Activated naive CD4-positive, alpha-beta T cell treated with anti-CD3 and anti-CD28 coated beads for 36 hours (primary cell): ENCODE results near the gene GNB1. TPM values are rescaled to one million over a fixed set of nuclear protein-coding genes. Genes with fewer than 3 reads are reported as not detected.

Experiments
- CTCF ChIA-PET: fragments of 350-600 bp; sonication (Branson Sonifier 250); formaldehyde crosslinking; loops from one replicate; lab custom pipeline; 2021; ENCODE audit warnings: antibody characterized with exemption; lab: Charles Lee
- DNase-seq: peaks from one replicate; pipeline ENCODE4 v3.0.0-alpha.2; 2020
- H3K27ac Mint-ChIP-seq: one replicate; pipeline ENCODE4 v1.8.0; 2021; ENCODE audit warnings: mild to moderate bottlenecking, mixed read lengths
- H3K27me3 Mint-ChIP-seq: one replicate; pipeline ENCODE4 v1.8.0; 2021; ENCODE audit warnings: low read depth, mixed read lengths
- H3K36me3 Mint-ChIP-seq: one replicate; pipeline ENCODE4 v1.8.0; 2021; ENCODE audit warnings: low read depth, mixed read lengths
- H3K4me1 Mint-ChIP-seq: one replicate; pipeline ENCODE4 v1.8.0; 2021; ENCODE audit warnings: low read depth, mixed read lengths
- H3K4me3 Mint-ChIP-seq: one replicate; pipeline ENCODE4 v1.8.0; 2021; ENCODE audit warnings: mild to moderate bottlenecking, moderate library complexity, mixed read lengths
- H3K9me3 Mint-ChIP-seq: one replicate; pipeline ENCODE4 v1.8.0; 2021; ENCODE audit warnings: mixed read lengths
- intact Hi-C: fragments of 100-400 bp; cut with micrococcal nuclease; formaldehyde crosslinking; loops from one replicate; pipeline ENCODE4 v1.15.1; 2023
- total RNA-seq, 2 experiments: library from RNA; stranded (reverse); gene quantifications; one replicate each; pipeline ENCODE4 v1.2.3, GENCODE V29; 2021

The GNB1 gene
- total RNA-seq, 2 experiments from 2014 or later, result 326 to 351 TPM

GRCh38 chr1:1761504-1762376 is 129.1 kb downstream of the GNB1 start:
- H3K27me3 Mint-ChIP-seq, result no peaks in the 10 kb centered on the region
- H3K36me3 Mint-ChIP-seq, result peaks cover 19% of the 10 kb centered on the region
- no peak for DNase-seq
- CTCF ChIA-PET, result no interaction called here
- H3K4me3 Mint-ChIP-seq, result no peak overlapping the region
- H3K9me3 Mint-ChIP-seq, result no peaks in the 10 kb centered on the region
- no peaks in the 10 kb centered on the region for H3K4me1 Mint-ChIP-seq
- no peak overlapping the region for H3K27ac Mint-ChIP-seq
- intact Hi-C loops, result no loop called here

- H3K4me3 Mint-ChIP-seq, result no peak overlapping the region
- no peak for DNase-seq
- no peaks in the 10 kb centered on the region for H3K27me3 Mint-ChIP-seq
- H3K4me1 Mint-ChIP-seq, result no peaks in the 10 kb centered on the region
- no peak overlapping the region for H3K27ac Mint-ChIP-seq
- intact Hi-C loops, result no loop called here
- CTCF ChIA-PET, result no interaction called here
- no peaks in the 10 kb centered on the region for H3K9me3 Mint-ChIP-seq
- H3K36me3 Mint-ChIP-seq, result peaks cover 18% of the 10 kb centered on the region
Measured at GRCh38 chr1:1760715-1761114, 130.2 kb downstream of the GNB1 start.

GRCh38 chr1:1760345-1760650 is 130.6 kb downstream of the GNB1 start:
- intact Hi-C loops, result no loop called here

GRCh38 chr1:1759456-1760344 is 131.2 kb downstream of the GNB1 start:
- H3K36me3 Mint-ChIP-seq, result peaks cover 14% of the 10 kb centered on the region
- CTCF ChIA-PET, result no interaction called here
- no peak overlapping the region for H3K27ac Mint-ChIP-seq
- intact Hi-C loops, result no loop called here
- DNase-seq, result no peak
- no peaks in the 10 kb centered on the region for H3K27me3 Mint-ChIP-seq
- H3K4me1 Mint-ChIP-seq, result no peaks in the 10 kb centered on the region
- no peak overlapping the region for H3K4me3 Mint-ChIP-seq
- no peaks in the 10 kb centered on the region for H3K9me3 Mint-ChIP-seq

More at GRCh38 chr1:1760345-1760650, 130.6 kb downstream of the GNB1 start:
- DNase-seq, result no peak
- no peaks in the 10 kb centered on the region for H3K9me3 Mint-ChIP-seq
- no peak overlapping the region for H3K4me3 Mint-ChIP-seq
- CTCF ChIA-PET, result no interaction called here
- no peak overlapping the region for H3K27ac Mint-ChIP-seq
- H3K27me3 Mint-ChIP-seq, result no peaks in the 10 kb centered on the region
- no peaks in the 10 kb centered on the region for H3K4me1 Mint-ChIP-seq
- peaks cover 18% of the 10 kb centered on the region for H3K36me3 Mint-ChIP-seq

GRCh38 chr1:1758692-1759455 is 132.0 kb downstream of the GNB1 start:
- H3K27ac Mint-ChIP-seq, result no peak overlapping the region
- intact Hi-C loops, result no loop called here
- no peaks in the 10 kb centered on the region for H3K27me3 Mint-ChIP-seq
- H3K9me3 Mint-ChIP-seq, result no peaks in the 10 kb centered on the region
- peaks cover 15% of the 10 kb centered on the region for H3K36me3 Mint-ChIP-seq
- no peak overlapping the region for H3K4me3 Mint-ChIP-seq
- no peaks in the 10 kb centered on the region for H3K4me1 Mint-ChIP-seq
- CTCF ChIA-PET, result no interaction called here
- no peak for DNase-seq

GRCh38 chr1:1758059-1758621 is 132.7 kb downstream of the GNB1 start:
- peaks cover 16% of the 10 kb centered on the region for H3K36me3 Mint-ChIP-seq
- intact Hi-C loops, result no loop called here
- H3K4me3 Mint-ChIP-seq, result no peak overlapping the region
- CTCF ChIA-PET, result no interaction called here
- H3K9me3 Mint-ChIP-seq, result no peaks in the 10 kb centered on the region
- DNase-seq, result no peak
- H3K27me3 Mint-ChIP-seq, result no peaks in the 10 kb centered on the region
- no peaks in the 10 kb centered on the region for H3K4me1 Mint-ChIP-seq
- no peak overlapping the region for H3K27ac Mint-ChIP-seq

- CTCF ChIA-PET, result no interaction called here
- DNase-seq, result no peak
- H3K4me3 Mint-ChIP-seq, result no peak overlapping the region
- no peaks in the 10 kb centered on the region for H3K4me1 Mint-ChIP-seq
- intact Hi-C loops, result no loop called here
- no peaks in the 10 kb centered on the region for H3K27me3 Mint-ChIP-seq
- H3K9me3 Mint-ChIP-seq, result no peaks in the 10 kb centered on the region
- H3K27ac Mint-ChIP-seq, result no peak overlapping the region
- peaks cover 17% of the 10 kb centered on the region for H3K36me3 Mint-ChIP-seq
Measured at GRCh38 chr1:1757422-1758058, 133.3 kb downstream of the GNB1 start.

- no peaks in the 10 kb centered on the region for H3K9me3 Mint-ChIP-seq
- no peak overlapping the region for H3K27ac Mint-ChIP-seq
- no peak overlapping the region for H3K4me3 Mint-ChIP-seq
- no peak for DNase-seq
- peaks cover 20% of the 10 kb centered on the region for H3K36me3 Mint-ChIP-seq
- no peaks in the 10 kb centered on the region for H3K4me1 Mint-ChIP-seq
- CTCF ChIA-PET, result no interaction called here
- intact Hi-C loops, result no loop called here
- H3K27me3 Mint-ChIP-seq, result no peaks in the 10 kb centered on the region
Measured at GRCh38 chr1:1756661-1757421, 134.0 kb downstream of the GNB1 start.

GRCh38 chr1:1755852-1756251 is 135.0 kb downstream of the GNB1 start:
- no peaks in the 10 kb centered on the region for H3K27me3 Mint-ChIP-seq
- H3K27ac Mint-ChIP-seq, result no peak overlapping the region
- CTCF ChIA-PET, result no interaction called here
- no peaks in the 10 kb centered on the region for H3K9me3 Mint-ChIP-seq
- no peak overlapping the region for H3K4me3 Mint-ChIP-seq
- peaks cover 15% of the 10 kb centered on the region for H3K36me3 Mint-ChIP-seq
- intact Hi-C loops, result no loop called here
- no peak for DNase-seq
- no peaks in the 10 kb centered on the region for H3K4me1 Mint-ChIP-seq

GRCh38 chr1:1755426-1755825 is 135.5 kb downstream of the GNB1 start:
- no peaks in the 10 kb centered on the region for H3K9me3 Mint-ChIP-seq
- intact Hi-C loops, result no loop called here
- H3K27me3 Mint-ChIP-seq, result no peaks in the 10 kb centered on the region
- H3K4me3 Mint-ChIP-seq, result no peak overlapping the region
- H3K27ac Mint-ChIP-seq, result no peak overlapping the region
- DNase-seq, result no peak
- peaks cover 15% of the 10 kb centered on the region for H3K36me3 Mint-ChIP-seq
- H3K4me1 Mint-ChIP-seq, result no peaks in the 10 kb centered on the region
- CTCF ChIA-PET, result no interaction called here

- Mint-ChIP-seq H3K4me3 (no peak overlapping the region), H3K4me1 (no peaks in the 10 kb centered on the region), H3K9me3 (no peaks in the 10 kb centered on the region), H3K27me3 (no peaks in the 10 kb centered on the region), H3K27ac (no peak overlapping the region), H3K36me3 (peaks cover 12% of the 10 kb centered on the region)
- no peak for DNase-seq
- CTCF ChIA-PET, result no interaction called here
- intact Hi-C loops, result no loop called here
Measured at GRCh38 chr1:1754051-1754815, 136.7 kb downstream of the GNB1 start.
